GM12865 (cell line): Measurements from ENCODE around the gene GTF3C1.
"Not testable (repeated sequence)": the region's sequence is repeated elsewhere in the genome, so short reads cannot be mapped to it uniquely, and the experiment has no call there.

Experiments
- DNase-seq: peaks from one replicate; pipeline ENCODE4 v3.0.0; 2010; ENCODE audit warnings: low read depth
- H3K4me3 ChIP-seq: 2 replicates; pipeline ENCODE4 v1.5.1; 2011; ENCODE audit warnings: mild to moderate bottlenecking, low read depth, low read length, control low read depth
- TF ChIP-seq, protein P1 (sequence below): IDR thresholded peaks from 2 replicates; pipeline ENCODE4 v1.5.1; 2011; ENCODE audit warnings: low read length, control low read depth, low read depth, inconsistent platforms; ENCODE audit not compliant: insufficient read depth; ENCODE audit errors: missing control alignments

Gene GTF3C1

DNA sequence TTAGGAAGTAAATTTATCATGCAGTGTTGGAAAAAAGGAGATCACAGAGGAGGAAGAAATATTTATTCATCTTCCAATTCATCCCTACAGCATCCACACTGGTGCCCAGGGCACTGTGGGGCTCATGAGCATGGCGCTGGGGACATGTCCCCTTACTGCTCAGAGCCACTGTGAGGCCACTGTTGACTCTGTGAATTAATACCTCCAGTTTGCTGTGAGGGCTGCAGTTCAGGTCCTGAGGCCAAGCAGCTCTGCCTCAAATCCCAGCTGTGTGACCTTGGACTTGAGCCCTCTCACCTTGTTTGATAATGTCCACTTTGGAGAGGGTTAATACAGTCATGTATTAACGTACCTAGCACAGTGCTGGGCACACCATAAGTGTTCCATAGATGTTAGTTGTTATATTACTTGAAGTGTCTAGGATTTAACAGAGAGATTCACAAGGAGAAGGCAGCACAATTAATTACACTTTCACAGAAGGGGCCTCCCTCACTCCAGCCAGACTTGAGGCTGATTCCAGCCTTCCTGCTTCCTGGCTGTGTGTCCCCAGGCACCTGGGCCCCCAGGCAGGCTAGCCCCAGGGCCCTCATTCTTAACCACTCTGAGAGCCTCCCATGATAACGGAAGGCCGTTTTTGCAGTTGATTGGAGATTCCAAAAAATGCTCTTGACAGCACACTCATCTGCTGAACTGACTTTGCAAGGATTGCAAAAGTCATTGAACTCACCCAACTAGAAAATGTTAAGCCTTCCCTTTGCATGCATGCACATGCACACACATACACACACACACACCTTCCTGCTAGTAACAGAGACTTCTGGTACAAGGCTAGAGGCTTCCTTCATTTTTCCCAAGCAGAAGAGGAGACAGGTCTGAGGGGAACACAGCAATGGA, 29.6 kb upstream of the GTF3C1 start:
- TF ChIP-seq, protein P1, sequence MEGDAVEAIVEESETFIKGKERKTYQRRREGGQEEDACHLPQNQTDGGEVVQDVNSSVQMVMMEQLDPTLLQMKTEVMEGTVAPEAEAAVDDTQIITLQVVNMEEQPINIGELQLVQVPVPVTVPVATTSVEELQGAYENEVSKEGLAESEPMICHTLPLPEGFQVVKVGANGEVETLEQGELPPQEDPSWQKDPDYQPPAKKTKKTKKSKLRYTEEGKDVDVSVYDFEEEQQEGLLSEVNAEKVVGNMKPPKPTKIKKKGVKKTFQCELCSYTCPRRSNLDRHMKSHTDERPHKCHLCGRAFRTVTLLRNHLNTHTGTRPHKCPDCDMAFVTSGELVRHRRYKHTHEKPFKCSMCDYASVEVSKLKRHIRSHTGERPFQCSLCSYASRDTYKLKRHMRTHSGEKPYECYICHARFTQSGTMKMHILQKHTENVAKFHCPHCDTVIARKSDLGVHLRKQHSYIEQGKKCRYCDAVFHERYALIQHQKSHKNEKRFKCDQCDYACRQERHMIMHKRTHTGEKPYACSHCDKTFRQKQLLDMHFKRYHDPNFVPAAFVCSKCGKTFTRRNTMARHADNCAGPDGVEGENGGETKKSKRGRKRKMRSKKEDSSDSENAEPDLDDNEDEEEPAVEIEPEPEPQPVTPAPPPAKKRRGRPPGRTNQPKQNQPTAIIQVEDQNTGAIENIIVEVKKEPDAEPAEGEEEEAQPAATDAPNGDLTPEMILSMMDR: no peak
- no peak for DNase-seq
- no peak overlapping the region for H3K4me3 ChIP-seq

DNA sequence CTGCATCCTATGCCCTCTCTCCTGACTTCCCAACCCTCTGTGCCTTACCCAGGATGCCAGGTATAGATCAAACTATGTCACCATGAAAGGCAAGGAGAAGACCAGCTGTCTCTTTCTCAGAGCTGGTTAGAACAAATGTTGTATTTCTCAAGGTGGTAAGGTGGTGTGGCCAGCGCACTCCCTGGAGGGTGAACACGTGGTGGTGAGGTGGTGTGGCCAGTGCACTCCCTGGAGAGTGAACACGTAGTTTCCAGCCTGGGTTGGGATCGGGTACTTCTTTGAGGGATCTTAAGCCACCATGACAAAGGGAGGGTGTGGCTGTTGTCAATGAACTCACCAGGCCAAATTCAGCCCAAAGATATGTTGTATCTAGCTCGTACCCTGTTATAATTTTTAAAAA, 27.0 kb upstream of the GTF3C1 start:
- TF ChIP-seq, protein P1: no peak
- DNase-seq: no peak
- H3K4me3 ChIP-seq: no peak overlapping the region

DNA sequence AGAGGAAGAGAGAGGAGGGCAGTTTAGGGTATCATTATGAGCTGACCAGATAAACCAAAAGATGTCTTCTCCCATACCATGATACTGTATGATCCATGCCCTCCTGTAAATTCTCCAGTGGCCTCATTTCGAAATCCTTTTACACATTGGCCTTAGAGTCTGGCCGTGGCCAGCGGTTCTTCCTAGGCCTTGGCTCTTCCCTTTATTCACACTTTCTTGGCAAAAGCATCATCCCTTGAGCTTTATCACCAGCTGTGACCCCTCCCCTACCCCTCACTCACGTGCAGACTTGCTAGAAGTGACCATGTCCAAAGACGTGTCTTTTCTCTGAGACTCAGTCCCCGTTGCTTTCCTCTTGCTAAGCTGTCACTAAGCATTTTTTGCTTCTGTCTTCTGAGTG, 23.0 kb upstream of the GTF3C1 start:
- no peak for DNase-seq
- H3K4me3 ChIP-seq: no peak overlapping the region
- TF ChIP-seq, protein P1: no peak

DNA sequence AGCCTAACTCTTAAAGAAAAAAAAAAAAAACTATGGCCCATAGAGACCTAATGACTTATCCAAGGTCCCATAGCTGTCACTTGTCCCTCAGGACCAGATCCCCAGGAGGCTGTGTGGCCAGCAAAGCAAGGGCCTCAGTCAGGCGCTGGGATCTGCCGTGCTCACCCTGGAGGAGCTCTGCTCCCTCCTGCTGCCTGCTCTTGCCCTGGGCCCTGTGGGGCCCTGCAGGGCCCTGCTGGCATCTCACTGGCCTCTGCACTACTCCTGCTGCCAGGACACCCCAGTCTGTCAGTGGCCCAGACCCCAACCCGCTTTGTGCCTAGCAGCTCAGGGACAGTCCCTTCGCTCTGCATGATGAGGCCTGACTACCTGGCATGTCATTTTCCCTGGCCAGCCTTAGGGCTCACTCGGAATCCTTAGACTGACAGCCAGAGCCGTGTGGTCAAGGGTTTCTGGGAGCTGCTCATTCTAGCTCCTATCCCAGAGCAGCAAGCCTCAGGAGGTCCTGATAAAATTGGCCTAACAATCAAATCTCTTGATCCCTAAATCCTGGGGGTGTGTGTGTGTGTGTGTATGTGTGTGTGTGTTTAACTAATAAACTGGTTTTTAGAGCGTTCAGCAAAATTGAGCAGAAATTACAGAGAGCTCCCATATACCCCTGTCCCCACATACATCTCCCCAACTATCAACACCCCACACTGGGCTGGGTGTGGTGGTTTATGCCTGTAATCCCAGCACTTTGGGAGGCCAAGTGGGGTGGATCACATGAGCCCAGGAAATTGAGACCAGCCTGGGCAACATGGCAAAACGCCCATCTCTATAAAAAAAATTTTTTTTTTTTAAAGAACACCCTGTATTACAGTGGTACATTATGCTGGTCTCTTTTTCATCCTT, 22.0 kb upstream of the GTF3C1 start:
- TF ChIP-seq, protein P1: no peak
- no peak overlapping the region for H3K4me3 ChIP-seq
- DNase-seq: no peak

DNA sequence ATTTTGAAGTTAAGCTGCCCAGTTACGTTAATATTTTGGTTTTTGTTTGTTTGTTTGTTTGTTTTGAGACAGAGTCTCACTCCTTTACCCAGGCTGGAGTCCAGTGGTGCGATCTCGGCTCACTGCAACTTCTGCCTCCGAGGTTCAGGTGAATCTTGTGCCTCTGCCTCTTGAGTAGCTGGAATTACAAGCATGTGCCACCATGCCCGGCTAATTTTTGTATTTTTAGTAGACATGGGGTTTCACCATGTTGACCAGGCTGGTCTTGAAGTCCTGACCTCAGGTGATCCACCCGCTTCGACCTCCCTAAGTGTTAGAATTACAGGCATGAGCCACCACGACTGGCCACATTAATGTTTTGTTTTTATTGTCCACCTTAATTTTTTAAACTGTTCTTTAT, 21.3 kb upstream of the GTF3C1 start:
- not testable (repeated sequence) for DNase-seq, H3K4me3 ChIP-seq

DNA sequence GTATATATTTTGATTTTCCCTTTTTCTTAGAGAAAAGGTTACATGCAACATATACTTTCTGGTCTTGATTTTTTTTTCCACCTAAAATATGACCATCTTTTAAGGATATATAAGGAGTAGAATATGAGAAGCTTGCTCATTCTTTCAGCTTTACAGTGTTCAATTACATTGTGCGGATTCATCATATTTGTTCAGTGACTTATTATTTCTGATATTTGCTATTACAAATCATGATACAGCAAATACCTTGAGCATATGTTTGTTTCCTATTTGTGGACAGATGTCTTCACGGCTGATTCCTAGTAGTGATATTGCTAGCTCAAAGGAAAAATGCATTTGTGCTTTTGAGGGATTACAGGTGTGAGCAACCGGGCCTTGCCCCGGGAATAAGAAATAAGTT, 18.4 kb upstream of the GTF3C1 start:
- TF ChIP-seq, protein P1: no peak
- DNase-seq: no peak
- no peak overlapping the region for H3K4me3 ChIP-seq

DNA sequence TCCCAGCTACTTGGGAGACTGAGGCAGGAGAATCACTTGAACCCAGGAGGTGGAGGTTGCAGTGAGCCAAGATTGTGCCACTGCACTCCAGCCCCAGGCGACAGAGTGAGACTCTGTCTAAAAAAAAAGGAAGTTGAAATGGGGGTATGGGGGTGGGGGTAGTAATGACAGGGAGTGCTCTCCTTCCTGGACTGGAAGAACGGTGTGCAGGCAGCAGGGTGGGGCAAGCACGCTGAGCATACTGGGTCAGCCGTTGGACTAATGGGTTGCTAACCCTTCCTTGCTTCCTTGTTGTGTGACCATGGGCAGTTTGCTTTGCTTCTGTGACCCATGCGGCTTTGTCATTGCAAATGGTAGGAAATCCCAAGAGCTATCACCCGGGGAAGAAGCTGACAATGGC, 16.7 kb upstream of the GTF3C1 start:
- H3K4me3 ChIP-seq: no peak overlapping the region
- no peak for DNase-seq
- TF ChIP-seq, protein P1: no peak
